HUES64 (cell line): Measurements from ENCODE around the gene PSMA6.

ENCODE experiments used
- H3K27ac ChIP-seq: 2 replicates; pipeline ENCODE4 v1.7.0; 2013; ENCODE audit warnings: low read depth, low read length, inconsistent platforms
- H3K27me3 ChIP-seq: 2 replicates; pipeline ENCODE4 v1.6.1; 2013; ENCODE audit warnings: mild to moderate bottlenecking, low read length; ENCODE audit not compliant: insufficient read depth
- H3K36me3 ChIP-seq: 2 replicates; pipeline ENCODE4 v1.6.1; 2013; ENCODE audit warnings: mild to moderate bottlenecking, low read length; ENCODE audit not compliant: insufficient read depth
- H3K4me1 ChIP-seq: 2 replicates; pipeline ENCODE4 v1.6.1; 2013; ENCODE audit warnings: mild to moderate bottlenecking, low read length, moderate library complexity; ENCODE audit not compliant: insufficient read depth
- H3K4me3 ChIP-seq: 2 replicates; pipeline ENCODE4 v1.5.1; 2013; ENCODE audit warnings: mild to moderate bottlenecking, low read length, moderate library complexity
- H3K9ac ChIP-seq: 2 replicates; pipeline ENCODE4 v1.6.1; 2013; ENCODE audit warnings: mild to moderate bottlenecking, low read depth, low read length
- H3K9me3 ChIP-seq: 2 replicates; pipeline ENCODE4 v1.6.1; 2013; ENCODE audit warnings: low read depth, low read length; ENCODE audit not compliant: insufficient read depth
- WGBS: fragments of 150-250, 120-280 bp; methylation state at CpG from one replicate; pipeline ENCODE4 v1.1.7; 2013; ENCODE audit warnings: missing lambda C conversion rate; 5-methylcytosine and 5-hydroxymethylcytosine counted together

Gene PSMA6

DNA sequence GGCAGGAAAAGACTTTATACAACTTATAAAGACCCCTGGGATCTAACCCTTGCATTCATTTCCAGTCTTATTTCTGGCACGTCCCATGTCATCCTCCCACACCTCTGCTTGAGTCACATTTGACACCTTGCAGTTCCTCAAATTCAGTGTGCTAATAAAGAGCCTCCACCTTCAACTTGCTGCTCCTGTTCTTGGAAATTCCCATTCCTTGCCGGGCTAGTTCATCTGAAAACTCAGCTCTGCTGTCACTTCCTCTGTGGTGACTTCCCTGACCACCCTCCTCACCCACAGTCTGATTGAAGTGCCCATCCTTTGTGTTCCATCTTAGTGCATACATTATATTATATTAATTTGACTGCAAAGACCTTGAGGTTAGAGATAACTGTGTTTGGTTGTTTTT, 37.4 kb upstream of the PSMA6 start:
- Histone ChIP-seq H3K9me3 (no peaks in the 10 kb centered on the region), H3K27me3 (no peaks in the 10 kb centered on the region), H3K4me1 (no peaks in the 10 kb centered on the region), H3K4me3 (no peak overlapping the region), H3K27ac (no peak overlapping the region), H3K36me3 (no peaks in the 10 kb centered on the region), H3K9ac (no peak overlapping the region)
- 92% methylated on average over 2 of the region's 2 CpGs for WGBS

- 100% methylated on average over 5 of the region's 5 CpGs for WGBS
- Histone ChIP-seq H3K27ac (no peak overlapping the region), H3K36me3 (0 out of 2 replicates have a peak, but pooled peaks cover under 1% of the 10 kb centered on the region), H3K9me3 (no peaks in the 10 kb centered on the region), H3K27me3 (no peaks in the 10 kb centered on the region), H3K4me1 (no peaks in the 10 kb centered on the region), H3K9ac (no peak overlapping the region), H3K4me3 (no peak overlapping the region)
Measured at GRCh38 chr14:35255711-35256110, 36.5 kb upstream of the PSMA6 start.

DNA sequence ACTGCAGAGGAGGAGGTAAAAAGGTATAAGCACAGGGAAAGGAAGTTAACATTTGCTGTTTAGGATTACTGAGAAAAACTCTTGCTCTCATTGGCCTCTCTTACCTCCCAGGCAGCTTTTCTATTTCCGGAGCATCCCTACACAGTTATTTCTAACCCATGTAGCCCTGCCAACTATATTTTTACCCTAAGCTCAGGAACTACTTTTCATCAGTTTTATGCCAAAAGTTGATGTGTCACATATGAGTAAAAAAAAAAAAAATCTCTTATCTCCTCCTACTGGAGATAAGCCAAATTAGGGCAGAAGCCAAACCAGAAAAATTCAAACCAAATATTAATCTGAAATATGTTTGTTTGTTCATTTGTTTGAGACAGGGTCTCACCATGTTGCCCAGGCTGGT, 34.4 kb upstream of the PSMA6 start:
- peaks cover 5% of the 10 kb centered on the region; the same call in 1 of the 2 replicates for H3K36me3 ChIP-seq
- H3K27ac ChIP-seq, result no peak overlapping the region
- no peak overlapping the region for H3K4me3 ChIP-seq
- 0 out of 2 replicates have a peak, but pooled peaks cover 4% of the 10 kb centered on the region for H3K9me3 ChIP-seq
- no peaks in the 10 kb centered on the region for H3K27me3 ChIP-seq
- WGBS, result 100% methylated on average over 1 of the region's 1 CpG
- no peaks in the 10 kb centered on the region for H3K4me1 ChIP-seq
- H3K9ac ChIP-seq, result no peak overlapping the region

GRCh38 chr14:35258420-35258819, 33.8 kb upstream of the PSMA6 start:
- no peak overlapping the region for H3K27ac ChIP-seq
- WGBS, result 93% methylated on average over 6 of the region's 6 CpGs
- H3K4me3 ChIP-seq, result no peak overlapping the region
- 0 out of 2 replicates have a peak, but pooled peaks cover 4% of the 10 kb centered on the region for H3K9me3 ChIP-seq
- H3K9ac ChIP-seq, result no peak overlapping the region
- peaks cover 5% of the 10 kb centered on the region; the same call in 1 of the 2 replicates for H3K36me3 ChIP-seq
- no peaks in the 10 kb centered on the region for H3K27me3 ChIP-seq
- no peaks in the 10 kb centered on the region for H3K4me1 ChIP-seq

DNA sequence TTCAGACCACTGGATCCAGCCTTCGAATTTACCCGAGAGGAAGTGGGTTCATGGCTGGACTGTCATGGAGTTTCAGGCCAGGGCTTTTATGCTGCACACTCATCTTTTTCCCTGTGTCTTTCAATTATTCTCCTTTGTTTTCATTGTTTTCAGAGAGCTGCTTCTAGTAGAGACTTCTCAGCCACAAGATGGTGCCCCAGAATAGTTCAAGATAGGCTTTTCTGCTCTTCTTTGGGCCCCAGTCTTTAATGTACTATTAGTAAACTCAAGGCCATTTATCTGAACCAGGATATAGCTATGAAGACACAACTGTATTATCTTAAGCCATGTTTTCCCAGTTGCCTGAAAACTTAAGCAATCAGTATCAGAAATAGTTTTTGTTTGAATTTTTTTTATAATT, 30.4 kb upstream of the PSMA6 start:
- Histone ChIP-seq H3K4me3 (no peak overlapping the region), H3K9me3 (0 out of 2 replicates have a peak, but pooled peaks cover 4% of the 10 kb centered on the region), H3K4me1 (no peaks in the 10 kb centered on the region), H3K27ac (no peak overlapping the region), H3K27me3 (no peaks in the 10 kb centered on the region), H3K9ac (no peak overlapping the region), H3K36me3 (peaks cover 8% of the 10 kb centered on the region; the same call in 1 of the 2 replicates)
- WGBS, result 98% methylated on average over 2 of the region's 2 CpGs

GRCh38 chr14:35262436-35262835, 29.7 kb upstream of the PSMA6 start:
- H3K36me3 ChIP-seq, result peaks cover 12% of the 10 kb centered on the region
- no peak overlapping the region for H3K9ac ChIP-seq
- WGBS, result 98% methylated on average over 3 of the region's 3 CpGs
- no peak overlapping the region for H3K27ac ChIP-seq
- H3K27me3 ChIP-seq, result no peaks in the 10 kb centered on the region
- H3K4me1 ChIP-seq, result no peaks in the 10 kb centered on the region
- 0 out of 2 replicates have a peak, but pooled peaks cover 4% of the 10 kb centered on the region for H3K9me3 ChIP-seq
- H3K4me3 ChIP-seq, result no peak overlapping the region

DNA sequence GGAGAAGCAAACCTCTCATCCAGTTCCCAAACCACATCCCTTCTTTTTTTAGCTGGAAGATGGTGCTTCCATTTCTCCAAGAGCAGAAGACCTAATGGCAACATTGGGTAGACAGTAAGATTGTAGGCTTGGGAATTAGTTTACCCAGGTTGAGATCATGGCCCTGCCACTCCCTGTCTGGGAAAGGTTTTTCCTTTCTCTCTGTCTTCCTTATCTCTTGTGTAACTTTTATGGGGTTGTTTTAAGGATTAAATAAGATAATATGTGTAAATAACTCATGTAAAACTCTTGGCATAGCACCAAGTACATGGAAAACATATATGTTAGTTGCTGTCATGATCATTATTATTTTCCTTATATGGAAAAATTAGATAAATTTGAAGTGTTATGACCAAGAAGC, 23.2 kb upstream of the PSMA6 start:
- Histone ChIP-seq H3K27ac (no peak overlapping the region), H3K27me3 (no peaks in the 10 kb centered on the region), H3K4me3 (no peak overlapping the region), H3K4me1 (no peaks in the 10 kb centered on the region), H3K9me3 (no peaks in the 10 kb centered on the region), H3K9ac (no peak overlapping the region), H3K36me3 (peaks cover 28% of the 10 kb centered on the region)

- Histone ChIP-seq H3K4me3 (no peak overlapping the region), H3K4me1 (no peaks in the 10 kb centered on the region), H3K27me3 (no peaks in the 10 kb centered on the region), H3K9ac (no peak overlapping the region), H3K27ac (no peak overlapping the region), H3K36me3 (peaks cover 40% of the 10 kb centered on the region), H3K9me3 (no peaks in the 10 kb centered on the region)
- 92% methylated on average over 2 of the region's 2 CpGs for WGBS
Measured at GRCh38 chr14:35274805-35275204, 17.4 kb upstream of the PSMA6 start.

DNA sequence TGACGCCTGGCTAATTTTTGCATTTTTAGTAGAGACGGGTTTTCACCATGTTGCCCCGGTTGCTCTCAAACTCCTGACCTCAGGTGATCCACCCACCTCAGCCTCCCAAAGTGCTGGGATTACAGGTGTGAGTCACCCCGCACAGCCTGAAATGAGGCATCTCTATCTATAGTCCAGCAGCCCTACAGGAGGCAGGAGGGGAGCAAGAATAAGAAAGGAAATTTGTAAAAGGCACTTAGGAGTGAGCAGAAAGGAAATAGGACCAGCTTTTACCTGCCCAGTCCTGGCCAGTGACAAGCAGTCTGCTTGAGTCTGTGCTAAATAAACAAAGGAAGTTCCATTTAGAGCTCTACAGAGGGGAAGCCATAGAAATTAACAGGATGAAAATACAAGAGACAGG, 15.0 kb upstream of the PSMA6 start:
- H3K9ac ChIP-seq, result no peak overlapping the region
- H3K27me3 ChIP-seq, result no peaks in the 10 kb centered on the region
- WGBS, result 86% methylated on average over 4 of the region's 4 CpGs
- no peaks in the 10 kb centered on the region for H3K4me1 ChIP-seq
- H3K36me3 ChIP-seq, result peaks cover 34% of the 10 kb centered on the region
- no peak overlapping the region for H3K27ac ChIP-seq
- no peak overlapping the region for H3K4me3 ChIP-seq
- no peaks in the 10 kb centered on the region for H3K9me3 ChIP-seq

GRCh38 chr14:35279369-35279768, 12.8 kb upstream of the PSMA6 start:
- Histone ChIP-seq H3K9me3 (no peaks in the 10 kb centered on the region), H3K36me3 (peaks cover 24% of the 10 kb centered on the region), H3K4me1 (no peaks in the 10 kb centered on the region), H3K4me3 (no peak overlapping the region), H3K9ac (no peak overlapping the region), H3K27me3 (no peaks in the 10 kb centered on the region), H3K27ac (no peak overlapping the region)
- WGBS, result 96% methylated on average over 3 of the region's 3 CpGs

DNA sequence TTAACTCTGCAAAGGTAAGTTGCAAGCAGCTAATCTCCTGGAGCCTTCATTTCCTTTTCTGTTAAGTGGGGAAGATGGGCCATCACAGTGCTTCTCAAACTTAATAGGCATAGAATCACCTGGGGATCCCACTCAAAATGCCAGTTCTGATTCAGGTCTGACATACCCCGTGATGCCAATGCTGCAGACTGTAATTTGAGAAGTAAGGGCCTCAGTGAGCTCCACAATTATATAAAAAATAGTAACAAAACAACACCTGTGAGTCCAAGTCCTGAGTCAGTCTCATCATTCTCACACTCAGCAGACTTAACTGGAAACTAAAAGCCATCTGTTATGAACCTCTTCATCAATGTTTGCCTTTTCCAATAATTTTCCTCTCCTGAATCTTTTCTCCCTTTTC, 10.8 kb upstream of the PSMA6 start:
- H3K27ac ChIP-seq, result no peak overlapping the region
- whole genome bisulfite sequencing, result 91% methylated on average over 1 of the region's 1 CpG
- H3K9ac ChIP-seq, result no peak overlapping the region
- H3K4me1 ChIP-seq, result no peaks in the 10 kb centered on the region
- H3K27me3 ChIP-seq, result no peaks in the 10 kb centered on the region
- no peaks in the 10 kb centered on the region for H3K9me3 ChIP-seq
- H3K4me3 ChIP-seq, result no peak overlapping the region
- peaks cover 8% of the 10 kb centered on the region; the same call in 1 of the 2 replicates for H3K36me3 ChIP-seq

DNA sequence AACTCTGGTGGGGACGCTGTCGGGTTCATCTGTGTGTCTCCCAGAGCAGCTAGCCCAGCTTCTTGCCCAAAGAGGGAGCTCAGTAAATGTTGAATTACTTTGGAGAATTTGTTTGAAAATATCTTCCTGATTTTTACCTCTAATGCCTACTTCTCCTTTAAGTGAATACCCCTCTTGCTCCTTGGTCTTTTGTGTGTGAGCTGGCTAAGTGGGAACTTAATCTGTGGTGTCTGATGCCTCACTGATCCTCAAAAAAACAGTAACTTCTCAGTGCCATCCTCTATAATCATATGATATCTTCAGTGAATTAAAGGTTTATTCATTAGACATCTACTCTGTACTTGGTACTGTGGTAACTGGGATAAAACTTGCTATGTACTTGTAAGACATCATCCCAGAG, 7.7 kb upstream of the PSMA6 start:
- no peak overlapping the region for H3K9ac ChIP-seq
- no peaks in the 10 kb centered on the region for H3K4me1 ChIP-seq
- peaks cover 4% of the 10 kb centered on the region; the same call in 1 of the 2 replicates for H3K36me3 ChIP-seq
- no peaks in the 10 kb centered on the region for H3K27me3 ChIP-seq
- H3K9me3 ChIP-seq, result no peaks in the 10 kb centered on the region
- H3K4me3 ChIP-seq, result no peak overlapping the region
- 90% methylated on average over 2 of the region's 2 CpGs for WGBS
- H3K27ac ChIP-seq, result no peak overlapping the region
